ENCODE measurements around the gene AHCYL2. TPM values are rescaled to one million over a fixed set of nuclear protein-coding genes. Genes with fewer than 3 reads are reported as not detected.
A peak's percentile ranks its signal among the peaks of the same experiment; 100 is the strongest.

The AHCYL2 gene
- total RNA-seq, 1 donor from 2014 or later, result 19.9 TPM

GRCh38 chr7:129258649-129259389 is 34.0 kb downstream of the AHCYL2 start:
- no peaks in the 10 kb centered on the region for H3K36me3 Mint-ChIP-seq (ENCODE audit: low read depth, unreplicated experiment)
- H3K27ac Mint-ChIP-seq (ENCODE audit: unreplicated experiment), result peak overlapping the region; percentile 91
- H3K4me3 Mint-ChIP-seq (ENCODE audit: unreplicated experiment), result no peak overlapping the region
- H3K9me3 Mint-ChIP-seq (ENCODE audit: unreplicated experiment), result no peaks in the 10 kb centered on the region
- TF ChIP-seq, protein P1, sequence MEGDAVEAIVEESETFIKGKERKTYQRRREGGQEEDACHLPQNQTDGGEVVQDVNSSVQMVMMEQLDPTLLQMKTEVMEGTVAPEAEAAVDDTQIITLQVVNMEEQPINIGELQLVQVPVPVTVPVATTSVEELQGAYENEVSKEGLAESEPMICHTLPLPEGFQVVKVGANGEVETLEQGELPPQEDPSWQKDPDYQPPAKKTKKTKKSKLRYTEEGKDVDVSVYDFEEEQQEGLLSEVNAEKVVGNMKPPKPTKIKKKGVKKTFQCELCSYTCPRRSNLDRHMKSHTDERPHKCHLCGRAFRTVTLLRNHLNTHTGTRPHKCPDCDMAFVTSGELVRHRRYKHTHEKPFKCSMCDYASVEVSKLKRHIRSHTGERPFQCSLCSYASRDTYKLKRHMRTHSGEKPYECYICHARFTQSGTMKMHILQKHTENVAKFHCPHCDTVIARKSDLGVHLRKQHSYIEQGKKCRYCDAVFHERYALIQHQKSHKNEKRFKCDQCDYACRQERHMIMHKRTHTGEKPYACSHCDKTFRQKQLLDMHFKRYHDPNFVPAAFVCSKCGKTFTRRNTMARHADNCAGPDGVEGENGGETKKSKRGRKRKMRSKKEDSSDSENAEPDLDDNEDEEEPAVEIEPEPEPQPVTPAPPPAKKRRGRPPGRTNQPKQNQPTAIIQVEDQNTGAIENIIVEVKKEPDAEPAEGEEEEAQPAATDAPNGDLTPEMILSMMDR (IDR thresholded peaks at IDR 0.05; ENCODE audit: unreplicated experiment), result no peak
- H3K4me1 Mint-ChIP-seq (ENCODE audit: unreplicated experiment), result peaks cover 5% of the 10 kb centered on the region
- H3K27me3 Mint-ChIP-seq (ENCODE audit: unreplicated experiment), result no peaks in the 10 kb centered on the region
- peak; percentile 13 for DNase-seq (ENCODE audit: low spot score)

GRCh38 chr7:129262324-129262723 is 37.5 kb downstream of the AHCYL2 start:
- Mint-ChIP-seq H3K4me1 (ENCODE audit: unreplicated experiment) (peaks cover 5% of the 10 kb centered on the region), H3K4me3 (ENCODE audit: unreplicated experiment) (no peak overlapping the region), H3K9me3 (ENCODE audit: unreplicated experiment) (no peaks in the 10 kb centered on the region), H3K36me3 (ENCODE audit: low read depth, unreplicated experiment) (no peaks in the 10 kb centered on the region), H3K27ac (ENCODE audit: unreplicated experiment) (no peak overlapping the region), H3K27me3 (ENCODE audit: unreplicated experiment) (peaks cover 2% of the 10 kb centered on the region)
- DNase-seq (ENCODE audit: low spot score), result no peak
- TF ChIP-seq, protein P1 (IDR thresholded peaks at IDR 0.05; ENCODE audit: unreplicated experiment), result no peak

GRCh38 chr7:129263168-129263567 is 38.3 kb downstream of the AHCYL2 start:
- no peak for DNase-seq (ENCODE audit: low spot score)
- peaks cover 5% of the 10 kb centered on the region for H3K4me1 Mint-ChIP-seq (ENCODE audit: unreplicated experiment)
- TF ChIP-seq, protein P1 (IDR thresholded peaks at IDR 0.05; ENCODE audit: unreplicated experiment), result no peak

DNA sequence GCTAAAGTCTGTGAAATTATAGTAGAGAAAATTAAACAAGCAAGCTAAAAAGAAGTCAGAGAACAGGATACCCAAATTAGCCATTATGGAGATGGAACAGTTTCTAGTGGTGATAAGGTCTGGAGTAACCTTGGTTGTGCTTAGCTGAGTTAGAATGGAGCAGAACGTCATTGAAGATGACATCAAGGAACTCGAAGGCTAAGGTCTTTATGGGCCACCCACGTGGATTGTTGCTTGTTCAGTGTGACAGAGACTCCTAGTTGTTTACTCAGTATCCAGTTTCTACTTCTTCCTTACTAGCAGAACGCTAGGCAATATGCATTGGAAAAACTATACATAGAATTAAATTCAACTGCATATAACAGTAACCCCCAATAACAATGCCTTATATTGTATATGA is 39.7 kb downstream of the AHCYL2 start:
- H3K4me3 Mint-ChIP-seq (ENCODE audit: unreplicated experiment), result no peak overlapping the region
- TF ChIP-seq, protein P1 (IDR thresholded peaks at IDR 0.05; ENCODE audit: unreplicated experiment), result no peak
- H3K9me3 Mint-ChIP-seq (ENCODE audit: unreplicated experiment), result no peaks in the 10 kb centered on the region
- no peak overlapping the region for H3K27ac Mint-ChIP-seq (ENCODE audit: unreplicated experiment)
- H3K27me3 Mint-ChIP-seq (ENCODE audit: unreplicated experiment), result peaks cover 2% of the 10 kb centered on the region
- H3K4me1 Mint-ChIP-seq (ENCODE audit: unreplicated experiment), result no peaks in the 10 kb centered on the region
- no peak for DNase-seq (ENCODE audit: low spot score)
- H3K36me3 Mint-ChIP-seq (ENCODE audit: low read depth, unreplicated experiment), result no peaks in the 10 kb centered on the region

More at GRCh38 chr7:129263168-129263567, 38.3 kb downstream of the AHCYL2 start:
- no peak overlapping the region for H3K27ac Mint-ChIP-seq (ENCODE audit: unreplicated experiment)
- H3K9me3 Mint-ChIP-seq (ENCODE audit: unreplicated experiment), result no peaks in the 10 kb centered on the region
- H3K27me3 Mint-ChIP-seq (ENCODE audit: unreplicated experiment), result peaks cover 2% of the 10 kb centered on the region
- no peak overlapping the region for H3K4me3 Mint-ChIP-seq (ENCODE audit: unreplicated experiment)
- no peaks in the 10 kb centered on the region for H3K36me3 Mint-ChIP-seq (ENCODE audit: low read depth, unreplicated experiment)

DNA sequence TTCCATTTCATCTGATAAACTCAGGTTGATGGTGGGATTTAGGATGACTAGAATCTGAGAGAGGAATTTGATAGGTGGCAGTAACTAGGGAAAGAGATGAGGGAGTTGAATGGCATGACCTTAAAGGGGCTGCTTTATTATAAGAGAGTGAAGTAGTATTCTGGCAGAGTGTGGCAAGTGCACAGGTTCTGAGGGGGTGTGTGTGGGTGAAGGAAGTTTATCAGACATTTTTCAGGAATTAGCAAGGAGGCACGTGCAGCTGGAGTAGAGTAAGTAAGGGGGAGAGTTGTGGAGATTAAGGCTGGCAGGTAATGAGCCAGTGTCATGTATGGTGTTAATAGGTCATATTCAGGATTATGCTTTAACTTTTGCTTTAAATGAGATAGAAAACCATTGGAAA is 40.5 kb downstream of the AHCYL2 start:
- Mint-ChIP-seq H3K9me3 (ENCODE audit: unreplicated experiment) (no peaks in the 10 kb centered on the region), H3K27me3 (ENCODE audit: unreplicated experiment) (peaks cover 2% of the 10 kb centered on the region), H3K4me1 (ENCODE audit: unreplicated experiment) (no peaks in the 10 kb centered on the region), H3K36me3 (ENCODE audit: low read depth, unreplicated experiment) (no peaks in the 10 kb centered on the region), H3K4me3 (ENCODE audit: unreplicated experiment) (no peak overlapping the region), H3K27ac (ENCODE audit: unreplicated experiment) (no peak overlapping the region)
- DNase-seq (ENCODE audit: low spot score), result no peak
- TF ChIP-seq, protein P1 (IDR thresholded peaks at IDR 0.05; ENCODE audit: unreplicated experiment), result no peak

All from endothelial cell (in vitro differentiated cells).